ENCODE data around the gene MZB1.

- TF ChIP-seq CTCF (IDR thresholded peaks at IDR 0.05) (no peak), POLR2A (IDR thresholded peaks at IDR 0.05) (no peak)
These were observed 11.4 kb downstream of the MZB1 start for GRCh38 chr5:139378101-139378825.
